Measurements from ENCODE around the gene CDH4.

The CDH4 gene

GRCh38 chr20:61262036-61262435 lies 10.0 kb downstream of the CDH4 start:
- TF ChIP-seq POLR2AphosphoS5 (IDR thresholded peaks at IDR 0.05; ENCODE audit: low read depth, low read length) (peak; percentile 71), FOXP2 (optimal IDR thresholded peaks at IDR 0.05; ENCODE audit: borderline replicate concordance, extremely low read depth, extremely low read length, insufficient read depth) (no peak), REST (IDR thresholded peaks at IDR 0.05; ENCODE audit: insufficient read depth in 1 of 2, low read depth in 2 of 2, low read length in 2 of 2) (no peak), SIN3A (IDR thresholded peaks at IDR 0.05; ENCODE audit: borderline replicate concordance, insufficient read depth, low read length) (no peak; the same call in 1 of the 2 replicates), TAF1 (IDR thresholded peaks at IDR 0.05; ENCODE audit: borderline replicate concordance, insufficient read depth, low read length) (no peak)

GRCh38 chr20:61262514-61262913 lies 10.5 kb downstream of the CDH4 start:
- TF ChIP-seq REST (IDR thresholded peaks at IDR 0.05; ENCODE audit: insufficient read depth in 1 of 2, low read depth in 2 of 2, low read length in 2 of 2) (no peak), POLR2AphosphoS5 (IDR thresholded peaks at IDR 0.05; ENCODE audit: low read depth, low read length) (no peak), SIN3A (IDR thresholded peaks at IDR 0.05; ENCODE audit: borderline replicate concordance, insufficient read depth, low read length) (no peak), FOXP2 (optimal IDR thresholded peaks at IDR 0.05; ENCODE audit: borderline replicate concordance, extremely low read depth, extremely low read length, insufficient read depth) (no peak), TAF1 (IDR thresholded peaks at IDR 0.05; ENCODE audit: borderline replicate concordance, insufficient read depth, low read length) (peak; percentile 24; the same call in 1 of the 2 replicates)

GRCh38 chr20:61263084-61263695 lies 11.1 kb downstream of the CDH4 start:
- TF ChIP-seq SIN3A (IDR thresholded peaks at IDR 0.05; ENCODE audit: borderline replicate concordance, insufficient read depth, low read length) (no peak), POLR2AphosphoS5 (IDR thresholded peaks at IDR 0.05; ENCODE audit: low read depth, low read length) (0 out of 2 replicates have a peak, but pooled peaks have one; percentile 19), REST (IDR thresholded peaks at IDR 0.05; ENCODE audit: insufficient read depth in 1 of 2, low read depth in 2 of 2, low read length in 2 of 2) (no peak), FOXP2 (optimal IDR thresholded peaks at IDR 0.05; ENCODE audit: borderline replicate concordance, extremely low read depth, extremely low read length, insufficient read depth) (no peak), TAF1 (IDR thresholded peaks at IDR 0.05; ENCODE audit: borderline replicate concordance, insufficient read depth, low read length) (no peak)

- TF ChIP-seq FOXP2 (optimal IDR thresholded peaks at IDR 0.05; ENCODE audit: borderline replicate concordance, extremely low read depth, extremely low read length, insufficient read depth) (no peak), TAF1 (IDR thresholded peaks at IDR 0.05; ENCODE audit: borderline replicate concordance, insufficient read depth, low read length) (peak; percentile 48; the same call in 1 of the 2 replicates), POLR2AphosphoS5 (IDR thresholded peaks at IDR 0.05; ENCODE audit: low read depth, low read length) (peak; percentile 89), REST (IDR thresholded peaks at IDR 0.05; ENCODE audit: insufficient read depth in 1 of 2, low read depth in 2 of 2, low read length in 2 of 2) (no peak), SIN3A (IDR thresholded peaks at IDR 0.05; ENCODE audit: borderline replicate concordance, insufficient read depth, low read length) (peak; percentile 52; the same call in 1 of the 2 replicates)
Observed at GRCh38 chr20:61263938-61264337, 11.9 kb downstream of the CDH4 start.

Data from PFSK-1 (cell line).